ENCODE data around the gene ZSCAN22.

ZSCAN22 gene

DNA sequence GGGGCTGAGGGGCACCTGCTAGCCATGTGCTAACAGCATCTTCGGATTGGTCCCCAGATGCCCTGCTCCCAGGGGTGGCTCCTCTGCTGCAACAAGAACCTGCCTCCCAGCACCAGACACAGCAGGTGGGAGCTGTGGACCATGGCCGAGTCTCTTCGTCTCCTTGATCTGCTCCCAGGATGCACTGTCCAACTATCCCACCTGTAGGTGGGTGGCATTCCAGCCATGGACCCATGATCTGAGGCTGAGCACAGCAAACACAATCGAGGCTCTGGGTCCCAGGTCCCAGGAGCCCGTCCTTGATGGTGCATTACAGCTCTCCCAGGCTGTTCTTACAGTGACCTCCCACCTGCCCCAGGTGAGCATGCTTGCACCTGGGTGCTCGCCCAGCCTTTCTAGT is 52.5 kb downstream of the ZSCAN22 start:
- H3K4me3 ChIP-seq (replicated peaks in 1 of 2; ENCODE audit: low read depth in 2 of 2, low read length in 2 of 2): no peak overlapping the region
- TF ChIP-seq, protein P1, sequence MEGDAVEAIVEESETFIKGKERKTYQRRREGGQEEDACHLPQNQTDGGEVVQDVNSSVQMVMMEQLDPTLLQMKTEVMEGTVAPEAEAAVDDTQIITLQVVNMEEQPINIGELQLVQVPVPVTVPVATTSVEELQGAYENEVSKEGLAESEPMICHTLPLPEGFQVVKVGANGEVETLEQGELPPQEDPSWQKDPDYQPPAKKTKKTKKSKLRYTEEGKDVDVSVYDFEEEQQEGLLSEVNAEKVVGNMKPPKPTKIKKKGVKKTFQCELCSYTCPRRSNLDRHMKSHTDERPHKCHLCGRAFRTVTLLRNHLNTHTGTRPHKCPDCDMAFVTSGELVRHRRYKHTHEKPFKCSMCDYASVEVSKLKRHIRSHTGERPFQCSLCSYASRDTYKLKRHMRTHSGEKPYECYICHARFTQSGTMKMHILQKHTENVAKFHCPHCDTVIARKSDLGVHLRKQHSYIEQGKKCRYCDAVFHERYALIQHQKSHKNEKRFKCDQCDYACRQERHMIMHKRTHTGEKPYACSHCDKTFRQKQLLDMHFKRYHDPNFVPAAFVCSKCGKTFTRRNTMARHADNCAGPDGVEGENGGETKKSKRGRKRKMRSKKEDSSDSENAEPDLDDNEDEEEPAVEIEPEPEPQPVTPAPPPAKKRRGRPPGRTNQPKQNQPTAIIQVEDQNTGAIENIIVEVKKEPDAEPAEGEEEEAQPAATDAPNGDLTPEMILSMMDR (IDR thresholded peaks at IDR 0.05; ENCODE audit: low read depth, low read length): no peak
- DNase-seq (ENCODE audit: low read depth in 2 of 2): no peak

DNA sequence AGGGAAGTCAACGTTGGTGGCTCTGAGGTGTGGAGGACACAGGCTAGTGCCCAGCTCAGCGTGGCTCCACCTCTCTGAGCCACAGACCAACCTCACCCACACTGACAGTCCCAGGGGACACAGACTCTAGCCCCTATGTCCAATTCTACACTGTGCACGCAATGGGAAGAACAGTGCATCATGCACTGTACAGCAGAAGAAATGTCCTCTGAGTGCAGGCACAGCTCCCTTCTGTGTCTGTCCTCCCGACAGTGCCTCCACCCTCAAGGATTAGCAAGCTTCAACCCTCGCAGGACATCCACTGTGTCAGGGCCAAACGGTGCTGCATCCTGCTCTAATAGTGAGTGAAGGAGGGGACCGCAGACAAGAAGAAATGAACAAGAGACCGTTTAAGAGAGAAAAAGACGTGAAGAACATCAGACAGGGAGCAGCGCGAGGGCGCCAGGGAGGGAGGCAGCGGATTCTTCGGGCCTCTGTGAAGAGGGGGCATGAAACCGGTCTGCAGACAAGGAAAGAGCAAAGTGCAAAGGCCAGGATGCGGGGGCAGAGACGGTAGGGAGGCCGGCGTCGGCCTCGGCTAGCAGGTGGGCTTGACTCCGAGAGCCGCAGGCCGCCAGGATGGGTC is 53.4 kb downstream of the ZSCAN22 start:
- peak overlapping the region; percentile 58 to 77 for H3K4me3 ChIP-seq (replicated peaks in 1 of 2; ENCODE audit: low read depth in 2 of 2, low read length in 2 of 2)
- no peak for DNase-seq (ENCODE audit: low read depth in 2 of 2)
- TF ChIP-seq, protein P1 (IDR thresholded peaks at IDR 0.05; ENCODE audit: low read depth, low read length): no peak

DNA sequence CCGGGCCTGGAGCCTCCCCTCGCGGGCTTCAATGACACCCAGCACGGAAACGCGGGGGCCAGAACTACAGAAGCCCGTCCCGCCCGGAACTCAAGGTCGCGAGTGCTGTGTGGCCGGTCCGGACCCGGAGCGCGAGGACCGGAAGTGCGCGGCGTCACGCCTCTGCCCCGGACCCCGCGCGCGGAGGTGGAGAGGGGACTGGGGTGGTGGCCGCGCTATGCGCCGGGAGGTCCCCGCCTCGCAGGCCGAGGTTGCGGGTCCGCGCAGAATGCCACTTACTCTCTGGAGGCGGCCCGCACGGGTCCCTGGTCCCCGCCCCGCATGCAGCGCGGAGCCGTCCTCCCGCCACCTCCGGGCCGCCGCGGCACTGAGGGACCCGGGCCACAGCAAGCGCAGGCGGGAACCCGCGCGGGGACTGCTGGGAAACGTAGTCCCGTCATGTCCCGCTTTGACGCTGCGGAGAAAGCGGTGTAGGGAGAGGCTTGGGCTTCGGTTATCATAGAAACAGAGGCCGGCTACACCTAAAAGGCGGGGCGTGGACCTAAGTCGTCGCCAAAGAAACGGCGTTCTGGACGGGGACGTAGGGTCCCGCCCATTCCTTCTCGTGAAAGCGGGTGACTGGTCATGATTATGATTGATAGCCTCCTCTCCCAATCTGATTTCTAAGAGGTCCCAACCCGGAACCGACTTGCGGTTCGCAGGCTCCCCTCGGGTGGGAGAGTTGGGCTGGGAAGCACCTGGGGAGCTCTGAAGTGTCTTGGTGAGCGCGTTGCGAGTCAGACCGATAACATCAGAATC is 54.1 kb downstream of the ZSCAN22 start, which contains the start of gene ZNF837:
ZNF837 (minus strand) TSS at position 369 of the 798 bp plus-strand sequence. CDS start 11,698 bp downstream, outside the sequence.
- peak; percentile 100 for DNase-seq (ENCODE audit: low read depth in 2 of 2)
- TF ChIP-seq, protein P1 (IDR thresholded peaks at IDR 0.05; ENCODE audit: low read depth, low read length): no peak
- peak within 1 kb of the TSS; percentile 58 to 77 for H3K4me3 ChIP-seq (replicated peaks in 1 of 2; ENCODE audit: low read depth in 2 of 2, low read length in 2 of 2)

DNA sequence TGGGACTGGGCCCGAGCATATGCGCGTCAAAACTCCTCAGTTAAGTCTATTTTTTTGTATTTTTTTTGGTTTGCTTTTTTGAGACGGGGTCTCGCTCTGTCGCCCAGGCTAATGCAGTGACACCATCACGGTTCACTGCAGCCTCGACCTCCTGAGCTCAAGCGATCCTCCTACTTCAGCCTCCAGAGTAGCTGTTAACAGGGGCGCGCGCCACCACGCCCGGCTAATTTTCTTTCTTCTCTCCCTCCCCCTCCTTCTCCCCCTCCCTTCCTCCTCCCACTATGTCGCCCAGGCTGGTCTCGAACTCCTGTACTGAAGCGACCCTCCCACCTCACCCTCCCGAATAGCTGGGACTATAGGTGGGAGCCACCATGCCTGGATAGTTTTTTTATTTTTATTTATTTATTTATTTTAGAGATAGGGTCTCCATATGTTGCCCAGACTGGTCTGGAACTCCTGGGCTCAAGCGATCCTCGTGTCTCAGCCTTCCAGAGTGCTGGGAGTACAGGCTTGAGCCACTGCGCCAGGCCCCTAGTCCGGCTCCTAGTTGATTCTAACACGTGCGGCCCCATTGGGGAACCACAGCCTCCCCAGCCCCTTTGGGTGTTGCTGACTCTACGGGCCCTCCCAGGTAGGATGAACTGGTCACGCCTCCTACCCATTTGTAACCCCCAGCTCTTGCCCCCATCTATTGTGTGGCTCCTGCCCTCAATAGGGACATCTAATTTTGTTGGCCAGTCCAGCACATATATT is 54.8 kb downstream of the ZSCAN22 start:
- DNase-seq (ENCODE audit: low read depth in 2 of 2): no peak
- H3K4me3 ChIP-seq (replicated peaks in 1 of 2; ENCODE audit: low read depth in 2 of 2, low read length in 2 of 2): peak overlapping the region; percentile 58 to 77
- TF ChIP-seq, protein P1 (IDR thresholded peaks at IDR 0.05; ENCODE audit: low read depth, low read length): no peak

DNA sequence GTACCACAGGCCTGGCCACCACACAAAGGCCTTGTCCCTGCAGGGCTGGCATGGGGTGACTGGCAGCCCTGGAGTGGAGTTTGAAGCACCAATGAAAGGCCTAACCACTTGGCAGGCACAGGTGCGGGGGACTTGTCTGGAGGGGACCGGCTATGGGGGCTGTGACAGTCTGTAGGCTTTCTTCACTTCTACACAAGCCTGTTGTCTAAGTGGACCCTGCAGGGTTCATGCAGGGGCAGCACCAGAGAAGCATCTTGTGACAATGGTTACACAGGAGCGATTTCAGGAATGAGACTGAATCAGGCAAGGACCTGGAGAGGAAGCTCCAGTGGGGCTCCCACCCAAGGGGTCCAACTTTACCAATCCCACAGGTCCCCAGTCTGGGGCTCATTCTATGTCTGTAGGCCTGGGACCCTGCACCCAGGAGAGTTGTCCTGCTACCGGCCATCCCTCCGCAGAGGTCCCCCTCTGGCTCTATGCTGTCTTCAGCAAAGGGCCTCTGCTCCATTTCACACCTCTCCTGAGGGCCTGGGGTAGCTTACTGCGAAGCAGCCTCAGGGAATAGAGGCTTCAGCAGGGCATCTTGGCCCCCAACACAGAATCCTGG is 56.3 kb downstream of the ZSCAN22 start:
- no peak overlapping the region for H3K4me3 ChIP-seq (replicated peaks in 1 of 2; ENCODE audit: low read depth in 2 of 2, low read length in 2 of 2)
- TF ChIP-seq, protein P1 (IDR thresholded peaks at IDR 0.05; ENCODE audit: low read depth, low read length): no peak
- no peak for DNase-seq (ENCODE audit: low read depth in 2 of 2)

DNA sequence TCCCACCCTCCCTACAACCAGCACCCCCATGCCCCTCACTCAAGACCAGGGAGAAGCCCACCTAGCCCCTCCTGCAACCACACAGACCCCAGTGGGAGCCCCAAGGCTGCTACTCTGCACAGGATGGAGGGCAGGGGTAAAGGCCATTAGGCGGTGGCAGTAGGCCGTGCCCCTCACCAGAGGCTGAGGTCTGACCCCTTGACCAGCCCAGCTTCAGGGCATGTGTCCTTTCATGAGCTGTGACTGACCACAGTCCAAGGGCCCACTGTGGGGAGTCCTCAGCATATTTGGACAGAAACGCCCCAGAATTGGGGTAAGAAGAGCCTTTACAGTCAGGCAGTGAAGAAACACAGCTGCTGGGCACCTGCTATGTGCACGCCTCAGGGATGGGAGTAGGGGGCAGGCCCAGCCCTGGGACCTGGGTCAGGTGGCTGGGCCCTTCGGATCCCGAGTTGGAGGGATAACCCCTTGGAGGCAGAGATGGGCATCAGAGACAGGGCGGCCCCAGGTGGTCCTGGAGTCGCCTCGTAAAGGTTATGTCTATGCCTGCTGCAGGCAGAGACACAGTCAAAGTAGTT is 58.6 kb downstream of the ZSCAN22 start:
- DNase-seq (ENCODE audit: low read depth in 2 of 2): no peak
- TF ChIP-seq, protein P1 (IDR thresholded peaks at IDR 0.05; ENCODE audit: low read depth, low read length): no peak
- peak overlapping the region in 1 of 2 donors; percentile 87 for H3K4me3 ChIP-seq (replicated peaks in 1 of 2; ENCODE audit: low read depth in 2 of 2, low read length in 2 of 2)
